WTC11 (cell line): ENCODE results near the gene ELOVL1. TPM values are rescaled to one million over a fixed set of nuclear protein-coding genes. Genes with fewer than 3 reads are reported as not detected.

ENCODE experiments used
- ATAC-seq: fragments of 200-7000 bp; cut with Tn5 transposase; 2 replicates; pipeline ENCODE4 v1.10.0; 2021; ENCODE audit warnings: mild to moderate bottlenecking, moderate library complexity
- CTCF ChIA-PET: fragments of 300-600 bp; sonication (Branson Sonifier 250); formaldehyde crosslinking; loops from one replicate; lab custom pipeline; 2021; ENCODE audit warnings: antibody characterized with exemption; lab: Charles Lee
- POLR2A ChIA-PET: fragments of 350-600 bp; sonication (Branson Sonifier 250); formaldehyde crosslinking; loops from one replicate; lab custom pipeline; 2021; ENCODE audit warnings: antibody characterized with exemption; lab: Charles Lee
- DNase-seq: peaks from one replicate; pipeline ENCODE4 v3.0.0; 2021; ENCODE audit warnings: low spot score
- H3K27ac Mint-ChIP-seq: 2 replicates; pipeline ENCODE4 v1.8.0; 2021; ENCODE audit warnings: mixed read lengths
- H3K27me3 Mint-ChIP-seq: 2 replicates; pipeline ENCODE4 v1.8.0; 2021; ENCODE audit warnings: low read depth, mild to moderate bottlenecking, moderate library complexity, mixed read lengths
- H3K36me3 Mint-ChIP-seq: 2 replicates; pipeline ENCODE4 v1.8.0; 2021; ENCODE audit warnings: mixed read lengths
- H3K4me1 Mint-ChIP-seq: 2 replicates; pipeline ENCODE4 v1.8.0; 2022; ENCODE audit warnings: mixed read lengths
- H3K4me3 Mint-ChIP-seq: 2 replicates; pipeline ENCODE4 v1.8.0; 2021; ENCODE audit warnings: mild to moderate bottlenecking, moderate library complexity, mixed read lengths
- H3K9me3 Mint-ChIP-seq: 2 replicates; pipeline ENCODE4 v1.8.0; 2021; ENCODE audit warnings: mixed read lengths
- ATF3 ChIP-seq: sonication (generic); formaldehyde crosslinking; conservative IDR thresholded peaks from 2 replicates; pipeline ENCODE4 v1.8.1; 2022; ENCODE audit warnings: mild to moderate bottlenecking, missing genetic modification reagents
- EMX1 ChIP-seq: fragments of 250-450 bp; sonication (Bioruptor Pico); IDR thresholded peaks from 2 replicates; pipeline ENCODE4 v1.8.0; 2021; ENCODE audit warnings: mild to moderate bottlenecking
- ESRRA ChIP-seq: sonication (generic); formaldehyde crosslinking; IDR thresholded peaks from 2 replicates; pipeline ENCODE4 v1.8.1; 2022; ENCODE audit warnings: mild to moderate bottlenecking, missing genetic modification reagents, borderline replicate concordance
- ETV6 ChIP-seq: sonication (generic); formaldehyde crosslinking; IDR thresholded peaks from 2 replicates; pipeline ENCODE4 v1.8.1; 2022; ENCODE audit warnings: mild to moderate bottlenecking, missing genetic modification reagents
- HMGA2 ChIP-seq: fragments of 250-450 bp; sonication (Bioruptor Pico); IDR thresholded peaks from 2 replicates; pipeline ENCODE4 v1.4.0; 2021; ENCODE audit warnings: mild to moderate bottlenecking, moderate library complexity
- IRF2 ChIP-seq: sonication (generic); formaldehyde crosslinking; IDR thresholded peaks from 2 replicates; pipeline ENCODE4 v1.8.0; 2022; ENCODE audit warnings: low read depth, missing genetic modification reagents, borderline replicate concordance
- MXD4 ChIP-seq: fragments of 250-450 bp; sonication (Bioruptor Pico); IDR thresholded peaks from 2 replicates; pipeline ENCODE4 v1.8.0; 2021; ENCODE audit warnings: mild to moderate bottlenecking, moderate library complexity, borderline replicate concordance
- PRRX2 ChIP-seq: fragments of 250-450 bp; sonication (Bioruptor Pico); IDR thresholded peaks from 2 replicates; pipeline ENCODE4 v1.8.0; 2021; ENCODE audit warnings: mild to moderate bottlenecking
- RELA ChIP-seq: sonication (generic); formaldehyde crosslinking; IDR thresholded peaks from 2 replicates; pipeline ENCODE4 v1.8.1; 2022; ENCODE audit warnings: missing genetic modification reagents, mild to moderate bottlenecking, borderline replicate concordance
- RORB ChIP-seq: fragments of 250-450 bp; sonication (Bioruptor Pico); IDR thresholded peaks from 2 replicates; pipeline ENCODE4 v1.9.0; 2021; ENCODE audit warnings: mild to moderate bottlenecking
- SP1 ChIP-seq: sonication (generic); formaldehyde crosslinking; conservative IDR thresholded peaks from 2 replicates; pipeline ENCODE4 v1.8.1; 2022; ENCODE audit warnings: missing genetic modification reagents
- TEAD4 ChIP-seq: sonication (generic); formaldehyde crosslinking; IDR thresholded peaks from 2 replicates; pipeline ENCODE4 v1.8.0; 2022; ENCODE audit warnings: mild to moderate bottlenecking, missing genetic modification reagents
- ZNF281 ChIP-seq: sonication (generic); formaldehyde crosslinking; IDR thresholded peaks from 2 replicates; pipeline ENCODE4 v1.8.0; 2023; ENCODE audit warnings: mild to moderate bottlenecking, missing genetic modification reagents
- ZNF423 ChIP-seq: fragments of 250-450 bp; sonication (Bioruptor Pico); IDR thresholded peaks from 2 replicates; pipeline ENCODE4 v2.1.2; 2022; ENCODE audit warnings: mild to moderate bottlenecking, moderate library complexity
- total RNA-seq: library from RNA; stranded (reverse); gene quantifications from 3 replicates; pipeline ENCODE4 v1.2.3, GENCODE V29; 2021
- TF ChIP-seq, protein P1 (sequence below): sonication (generic); formaldehyde crosslinking; IDR thresholded peaks from 2 replicates; pipeline ENCODE4 v1.8.0; 2022; ENCODE audit warnings: mild to moderate bottlenecking, missing genetic modification reagents
- TF ChIP-seq, protein P2 (sequence below): sonication (generic); formaldehyde crosslinking; IDR thresholded peaks from 2 replicates; pipeline ENCODE4 v1.8.1; 2023; ENCODE audit warnings: mild to moderate bottlenecking, moderate library complexity, missing genetic modification reagents
- TF ChIP-seq, protein P3 (sequence below): sonication (generic); formaldehyde crosslinking; IDR thresholded peaks from 2 replicates; pipeline ENCODE4 v1.8.1; 2023; ENCODE audit warnings: mild to moderate bottlenecking, missing genetic modification reagents, moderate library complexity
- TF ChIP-seq, protein P4 (sequence below): sonication (generic); formaldehyde crosslinking; IDR thresholded peaks from 2 replicates; pipeline ENCODE4 v1.8.0; 2022; ENCODE audit warnings: mild to moderate bottlenecking, missing genetic modification reagents

ELOVL1 gene
- total RNA-seq, 1 experiment from 2014 or later = 26.6 TPM

- H3K27ac Mint-ChIP-seq = no peak overlapping the region
- TF ChIP-seq SP1 (CRISPR knock-in tag) (no peak), ESRRA (CRISPR knock-in tag) (no peak), IRF2 (CRISPR knock-in tag) (no peak), RORB (CRISPR knock-in tag) (no peak)
- TF ChIP-seq, all 79 proteins: peak for 0
- peaks cover 11% of the 10 kb centered on the region for H3K27me3 Mint-ChIP-seq
- H3K9me3 Mint-ChIP-seq = no peaks in the 10 kb centered on the region
- ChIA-PET POLR2A (interaction anchor here (0.6 kb wide), 1 partner anchor 82 kb away, joined by 4 read pairs; no protein-coding TSS in a partner anchor), CTCF (interaction anchor here (1.5 kb wide), 1 partner anchor 62 kb away, joined by 4 read pairs; no protein-coding TSS in a partner anchor)
- peaks cover 9% of the 10 kb centered on the region for H3K36me3 Mint-ChIP-seq
- DNase-seq (no peak), ATAC-seq (no peak)
- H3K4me3 Mint-ChIP-seq = no peak overlapping the region
- H3K4me1 Mint-ChIP-seq = peaks cover 25% of the 10 kb centered on the region
Observed at GRCh38 chr1:43352351-43352705, 15.5 kb downstream of the ELOVL1 start.

DNA sequence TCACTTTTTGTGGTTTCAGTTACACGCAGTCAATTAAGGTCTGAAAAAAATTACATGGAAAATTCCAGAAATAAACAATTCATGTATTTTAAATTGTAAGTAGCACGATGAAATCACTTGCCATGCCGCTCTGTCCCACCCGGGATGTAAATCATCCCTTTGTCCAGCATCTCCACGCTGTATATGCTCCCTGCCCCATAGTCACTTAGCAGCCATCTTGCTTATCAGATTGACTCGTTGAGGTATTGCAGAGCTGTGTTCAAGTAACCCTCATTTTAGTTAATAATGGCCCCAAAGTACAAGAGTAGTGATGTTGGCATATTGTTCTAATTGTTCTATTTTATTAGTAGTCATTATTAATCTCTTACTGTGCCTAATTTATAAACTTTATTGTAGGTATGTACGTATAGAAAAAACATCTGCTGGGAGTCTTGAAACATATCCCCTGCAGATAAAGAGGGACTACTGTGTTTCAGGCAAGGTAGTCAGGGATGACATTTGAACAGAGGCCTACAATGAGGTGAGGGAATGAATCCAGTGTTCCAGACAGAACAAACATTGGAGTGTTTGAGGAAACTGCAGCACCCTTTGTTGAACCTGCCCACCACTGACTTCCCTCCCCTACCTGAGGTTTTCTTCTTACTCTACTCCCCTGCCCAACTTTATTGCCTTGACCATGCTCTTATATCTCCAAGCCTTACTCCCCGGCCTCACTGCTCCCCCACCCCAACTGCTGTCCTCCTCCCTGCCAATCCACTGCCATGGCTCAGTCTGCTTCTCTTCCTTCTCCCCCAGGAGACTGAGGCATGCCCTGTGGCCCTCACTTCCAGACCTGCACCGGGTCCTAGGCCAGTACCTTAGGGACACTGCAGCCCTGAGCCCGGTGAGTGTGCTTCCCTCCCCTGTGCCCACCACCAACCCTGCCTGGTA is 16.1 kb downstream of the ELOVL1 start:
- Mint-ChIP-seq H3K27ac (no peak overlapping the region), H3K9me3 (no peaks in the 10 kb centered on the region), H3K36me3 (peaks cover 5% of the 10 kb centered on the region), H3K4me3 (no peak overlapping the region), H3K27me3 (peaks cover 16% of the 10 kb centered on the region), H3K4me1 (peaks cover 25% of the 10 kb centered on the region)
- DNase-seq (no peak), ATAC-seq (no peak)
- CTCF ChIA-PET = interaction anchor here (1.5 kb wide), 1 partner anchor 63 kb away, joined by 4 read pairs; no protein-coding TSS in a partner anchor
- POLR2A ChIA-PET = interaction anchor here (0.6 kb wide), 1 partner anchor 81 kb away, joined by 4 read pairs; no protein-coding TSS in a partner anchor
- TF ChIP-seq, protein P1, sequence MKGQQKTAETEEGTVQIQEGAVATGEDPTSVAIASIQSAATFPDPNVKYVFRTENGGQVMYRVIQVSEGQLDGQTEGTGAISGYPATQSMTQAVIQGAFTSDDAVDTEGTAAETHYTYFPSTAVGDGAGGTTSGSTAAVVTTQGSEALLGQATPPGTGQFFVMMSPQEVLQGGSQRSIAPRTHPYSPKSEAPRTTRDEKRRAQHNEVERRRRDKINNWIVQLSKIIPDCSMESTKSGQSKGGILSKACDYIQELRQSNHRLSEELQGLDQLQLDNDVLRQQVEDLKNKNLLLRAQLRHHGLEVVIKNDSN (CRISPR knock-in tag) = no peak
- TF ChIP-seq, protein P2, sequence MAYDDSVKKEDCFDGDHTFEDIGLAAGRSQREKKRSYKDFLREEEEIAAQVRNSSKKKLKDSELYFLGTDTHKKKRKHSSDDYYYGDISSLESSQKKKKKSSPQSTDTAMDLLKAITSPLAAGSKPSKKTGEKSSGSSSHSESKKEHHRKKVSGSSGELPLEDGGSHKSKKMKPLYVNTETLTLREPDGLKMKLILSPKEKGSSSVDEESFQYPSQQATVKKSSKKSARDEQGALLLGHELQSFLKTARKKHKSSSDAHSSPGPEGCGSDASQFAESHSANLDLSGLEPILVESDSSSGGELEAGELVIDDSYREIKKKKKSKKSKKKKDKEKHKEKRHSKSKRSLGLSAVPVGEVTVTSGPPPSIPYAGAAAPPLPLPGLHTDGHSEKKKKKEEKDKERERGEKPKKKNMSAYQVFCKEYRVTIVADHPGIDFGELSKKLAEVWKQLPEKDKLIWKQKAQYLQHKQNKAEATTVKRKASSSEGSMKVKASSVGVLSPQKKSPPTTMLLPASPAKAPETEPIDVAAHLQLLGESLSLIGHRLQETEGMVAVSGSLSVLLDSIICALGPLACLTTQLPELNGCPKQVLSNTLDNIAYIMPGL = no peak
- TF ChIP-seq EMX1 (CRISPR knock-in tag) (no peak), RELA (CRISPR knock-in tag) (no peak), ATF3 (CRISPR knock-in tag) (no peak), MXD4 (no peak), ETV6 (CRISPR knock-in tag) (no peak), ZNF423 (CRISPR knock-in tag) (no peak), HMGA2 (CRISPR knock-in tag) (no peak), TEAD4 (CRISPR knock-in tag) (no peak), ZNF281 (CRISPR knock-in tag) (no peak), PRRX2 (CRISPR knock-in tag) (no peak)
- TF ChIP-seq, protein P3, sequence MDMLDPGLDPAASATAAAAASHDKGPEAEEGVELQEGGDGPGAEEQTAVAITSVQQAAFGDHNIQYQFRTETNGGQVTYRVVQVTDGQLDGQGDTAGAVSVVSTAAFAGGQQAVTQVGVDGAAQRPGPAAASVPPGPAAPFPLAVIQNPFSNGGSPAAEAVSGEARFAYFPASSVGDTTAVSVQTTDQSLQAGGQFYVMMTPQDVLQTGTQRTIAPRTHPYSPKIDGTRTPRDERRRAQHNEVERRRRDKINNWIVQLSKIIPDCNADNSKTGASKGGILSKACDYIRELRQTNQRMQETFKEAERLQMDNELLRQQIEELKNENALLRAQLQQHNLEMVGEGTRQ (CRISPR knock-in tag) = no peak
- TF ChIP-seq, protein P4, sequence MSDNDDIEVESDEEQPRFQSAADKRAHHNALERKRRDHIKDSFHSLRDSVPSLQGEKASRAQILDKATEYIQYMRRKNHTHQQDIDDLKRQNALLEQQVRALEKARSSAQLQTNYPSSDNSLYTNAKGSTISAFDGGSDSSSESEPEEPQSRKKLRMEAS = no peak
- TF ChIP-seq, all 79 proteins: peak for 0
